Gastrocnemius medialis (tissue), 4 donors: Measurements from ENCODE around the gene CRYGB.
A peak's percentile ranks its signal among the peaks of the same experiment; 100 is the strongest.

ENCODE experiments used
- POLR2A ChIP-seq, 2 donors: fragments of 450-650 bp; IDR thresholded peaks; one replicate each; pipeline ENCODE4 v1.6.1; 2017; ENCODE audit warnings: antibody characterized with exemption in 2 of 2, mild to moderate bottlenecking in 2 of 2, moderate library complexity in 2 of 2
- TF ChIP-seq, protein P1 (sequence below), 5 experiments: fragments of 450-650 bp in 3 of 5; fragments of 200-600 bp in 2 of 5; sonication (generic) in 2 of 5; IDR thresholded peaks in 4 of 5; conservative IDR thresholded peaks in 1 of 5; 1 replicate in 4 of 5; 2 replicates in 1 of 5; pipeline ENCODE4 v1.5.1; 2016 to 2019; ENCODE audit warnings: antibody characterized with exemption in 5 of 5, mild to moderate bottlenecking in 3 of 5, moderate library complexity in 3 of 5

DNA sequence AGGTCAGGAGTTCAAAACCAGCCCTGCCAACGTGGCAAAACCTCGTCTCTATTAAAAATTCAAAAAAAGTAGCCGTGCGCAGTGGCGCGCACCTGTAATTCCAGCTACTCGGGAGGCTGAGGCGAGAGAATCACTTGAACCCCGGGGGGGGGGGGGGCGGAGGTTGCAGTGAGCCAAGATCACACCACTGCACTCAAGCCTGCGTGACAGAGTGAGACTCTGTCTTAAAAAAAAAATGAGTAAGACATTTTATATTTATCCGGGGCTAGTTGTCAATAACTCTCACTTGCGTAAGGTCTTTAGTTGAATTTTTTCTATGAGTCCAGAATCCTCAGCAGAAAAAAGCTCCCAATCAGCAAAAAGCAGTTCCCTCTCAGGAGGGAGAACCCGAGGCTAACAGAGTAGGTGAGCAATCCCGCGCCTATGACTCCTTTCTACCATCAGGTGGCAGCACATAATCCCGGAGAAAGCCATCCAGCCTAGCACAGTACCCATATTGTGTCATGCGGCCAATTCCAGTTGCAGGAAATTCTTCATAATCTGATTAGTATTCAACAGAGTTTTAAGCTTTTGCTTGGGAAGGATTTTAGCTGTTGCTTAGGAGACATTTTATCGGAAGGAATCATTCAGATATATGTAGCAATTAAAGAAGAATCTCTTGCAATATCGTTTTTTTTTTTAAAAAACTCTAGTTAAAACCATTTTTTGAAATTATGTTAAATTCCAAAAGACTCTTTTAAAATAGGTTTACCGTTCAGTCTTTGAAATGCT lies 29.3 kb upstream of the CRYGB start:
- TF ChIP-seq POLR2A (IDR thresholded peaks at IDR 0.05): no peak
- TF ChIP-seq, protein P1, sequence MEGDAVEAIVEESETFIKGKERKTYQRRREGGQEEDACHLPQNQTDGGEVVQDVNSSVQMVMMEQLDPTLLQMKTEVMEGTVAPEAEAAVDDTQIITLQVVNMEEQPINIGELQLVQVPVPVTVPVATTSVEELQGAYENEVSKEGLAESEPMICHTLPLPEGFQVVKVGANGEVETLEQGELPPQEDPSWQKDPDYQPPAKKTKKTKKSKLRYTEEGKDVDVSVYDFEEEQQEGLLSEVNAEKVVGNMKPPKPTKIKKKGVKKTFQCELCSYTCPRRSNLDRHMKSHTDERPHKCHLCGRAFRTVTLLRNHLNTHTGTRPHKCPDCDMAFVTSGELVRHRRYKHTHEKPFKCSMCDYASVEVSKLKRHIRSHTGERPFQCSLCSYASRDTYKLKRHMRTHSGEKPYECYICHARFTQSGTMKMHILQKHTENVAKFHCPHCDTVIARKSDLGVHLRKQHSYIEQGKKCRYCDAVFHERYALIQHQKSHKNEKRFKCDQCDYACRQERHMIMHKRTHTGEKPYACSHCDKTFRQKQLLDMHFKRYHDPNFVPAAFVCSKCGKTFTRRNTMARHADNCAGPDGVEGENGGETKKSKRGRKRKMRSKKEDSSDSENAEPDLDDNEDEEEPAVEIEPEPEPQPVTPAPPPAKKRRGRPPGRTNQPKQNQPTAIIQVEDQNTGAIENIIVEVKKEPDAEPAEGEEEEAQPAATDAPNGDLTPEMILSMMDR (IDR thresholded peaks at IDR 0.05 in 4 of 5, conservative IDR thresholded peaks at IDR 0.05 in 1 of 5): peak; percentile 24 to 83 (median 54)
